ENCODE measurements around the gene CAPN15. TPM values are rescaled to one million over a fixed set of nuclear protein-coding genes. Genes with fewer than 3 reads are reported as not detected.

The CAPN15 gene
- total and polyA plus RNA-seq, 9 of the 15 experiments (the other 6 are each of a cell fraction or from before 2014, with no cell fraction given) = 0.62 to 111 (median 14.2) TPM

DNA sequence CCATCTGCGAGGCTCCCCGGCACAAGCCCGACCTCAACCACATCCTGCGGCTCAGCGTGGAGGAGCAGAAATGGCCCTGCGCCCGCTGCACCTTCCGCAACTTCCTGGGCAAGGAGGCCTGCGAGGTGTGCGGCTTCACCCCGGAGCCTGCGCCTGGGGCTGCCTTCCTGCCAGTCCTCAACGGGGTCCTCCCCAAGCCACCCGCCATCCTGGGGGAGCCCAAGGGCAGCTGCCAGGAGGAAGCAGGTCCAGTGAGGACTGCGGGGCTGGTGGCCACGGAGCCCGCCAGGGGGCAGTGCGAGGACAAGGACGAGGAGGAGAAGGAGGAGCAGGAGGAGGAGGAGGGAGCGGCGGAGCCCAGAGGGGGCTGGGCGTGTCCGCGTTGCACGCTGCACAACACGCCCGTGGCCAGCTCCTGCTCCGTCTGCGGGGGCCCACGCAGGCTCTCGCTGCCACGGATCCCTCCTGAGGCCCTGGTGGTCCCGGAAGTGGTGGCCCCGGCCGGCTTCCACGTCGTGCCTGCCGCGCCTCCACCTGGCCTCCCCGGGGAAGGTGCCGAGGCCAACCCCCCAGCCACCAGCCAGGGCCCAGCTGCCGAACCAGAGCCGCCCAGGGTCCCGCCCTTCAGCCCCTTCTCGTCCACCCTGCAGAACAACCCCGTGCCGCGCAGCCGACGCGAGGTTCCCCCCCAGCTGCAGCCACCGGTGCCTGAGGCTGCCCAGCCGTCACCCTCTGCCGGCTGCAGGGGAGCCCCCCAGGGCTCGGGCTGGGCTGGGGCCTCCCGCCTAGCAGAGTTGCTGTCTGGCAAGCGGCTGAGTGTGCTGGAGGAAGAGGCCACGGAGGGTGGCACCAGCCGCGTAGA lies 19.6 kb downstream of the CAPN15 start (continued):
- TF ChIP-seq, protein P1, sequence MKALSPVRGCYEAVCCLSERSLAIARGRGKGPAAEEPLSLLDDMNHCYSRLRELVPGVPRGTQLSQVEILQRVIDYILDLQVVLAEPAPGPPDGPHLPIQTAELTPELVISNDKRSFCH (CRISPR knock-in tag; IDR thresholded peaks at IDR 0.05) = no peak
- TF ChIP-seq, protein P1 (tag; IDR thresholded peaks at IDR 0.05) = no peak
- no peak for TF ChIP-seq ZNF780A (CRISPR knock-in tag; IDR thresholded peaks at IDR 0.05)
- no peak for TF ChIP-seq BDP1 (IDR thresholded peaks at IDR 0.05; ENCODE audit: insufficient read depth, insufficient read length)
- TF ChIP-seq, protein P2, sequence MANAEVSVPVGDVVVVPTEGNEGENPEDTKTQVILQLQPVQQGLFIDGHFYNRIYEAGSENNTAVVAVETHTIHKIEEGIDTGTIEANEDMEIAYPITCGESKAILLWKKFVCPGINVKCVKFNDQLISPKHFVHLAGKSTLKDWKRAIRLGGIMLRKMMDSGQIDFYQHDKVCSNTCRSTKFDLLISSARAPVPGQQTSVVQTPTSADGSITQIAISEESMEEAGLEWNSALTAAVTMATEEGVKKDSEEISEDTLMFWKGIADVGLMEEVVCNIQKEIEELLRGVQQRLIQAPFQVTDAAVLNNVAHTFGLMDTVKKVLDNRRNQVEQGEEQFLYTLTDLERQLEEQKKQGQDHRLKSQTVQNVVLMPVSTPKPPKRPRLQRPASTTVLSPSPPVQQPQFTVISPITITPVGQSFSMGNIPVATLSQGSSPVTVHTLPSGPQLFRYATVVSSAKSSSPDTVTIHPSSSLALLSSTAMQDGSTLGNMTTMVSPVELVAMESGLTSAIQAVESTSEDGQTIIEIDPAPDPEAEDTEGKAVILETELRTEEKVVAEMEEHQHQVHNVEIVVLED (CRISPR knock-in tag; IDR thresholded peaks at IDR 0.05) = no peak
- TF ChIP-seq, protein P3, sequence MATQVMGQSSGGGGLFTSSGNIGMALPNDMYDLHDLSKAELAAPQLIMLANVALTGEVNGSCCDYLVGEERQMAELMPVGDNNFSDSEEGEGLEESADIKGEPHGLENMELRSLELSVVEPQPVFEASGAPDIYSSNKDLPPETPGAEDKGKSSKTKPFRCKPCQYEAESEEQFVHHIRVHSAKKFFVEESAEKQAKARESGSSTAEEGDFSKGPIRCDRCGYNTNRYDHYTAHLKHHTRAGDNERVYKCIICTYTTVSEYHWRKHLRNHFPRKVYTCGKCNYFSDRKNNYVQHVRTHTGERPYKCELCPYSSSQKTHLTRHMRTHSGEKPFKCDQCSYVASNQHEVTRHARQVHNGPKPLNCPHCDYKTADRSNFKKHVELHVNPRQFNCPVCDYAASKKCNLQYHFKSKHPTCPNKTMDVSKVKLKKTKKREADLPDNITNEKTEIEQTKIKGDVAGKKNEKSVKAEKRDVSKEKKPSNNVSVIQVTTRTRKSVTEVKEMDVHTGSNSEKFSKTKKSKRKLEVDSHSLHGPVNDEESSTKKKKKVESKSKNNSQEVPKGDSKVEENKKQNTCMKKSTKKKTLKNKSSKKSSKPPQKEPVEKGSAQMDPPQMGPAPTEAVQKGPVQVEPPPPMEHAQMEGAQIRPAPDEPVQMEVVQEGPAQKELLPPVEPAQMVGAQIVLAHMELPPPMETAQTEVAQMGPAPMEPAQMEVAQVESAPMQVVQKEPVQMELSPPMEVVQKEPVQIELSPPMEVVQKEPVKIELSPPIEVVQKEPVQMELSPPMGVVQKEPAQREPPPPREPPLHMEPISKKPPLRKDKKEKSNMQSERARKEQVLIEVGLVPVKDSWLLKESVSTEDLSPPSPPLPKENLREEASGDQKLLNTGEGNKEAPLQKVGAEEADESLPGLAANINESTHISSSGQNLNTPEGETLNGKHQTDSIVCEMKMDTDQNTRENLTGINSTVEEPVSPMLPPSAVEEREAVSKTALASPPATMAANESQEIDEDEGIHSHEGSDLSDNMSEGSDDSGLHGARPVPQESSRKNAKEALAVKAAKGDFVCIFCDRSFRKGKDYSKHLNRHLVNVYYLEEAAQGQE (IDR thresholded peaks at IDR 0.05; ENCODE audit: borderline replicate concordance) = peak; percentile 52; the same call in 1 of the 2 replicates
- TF ChIP-seq, protein P3 (CRISPR knock-in tag; IDR thresholded peaks at IDR 0.05; ENCODE audit: low read depth) = no peak

Measured in K562 (cell line).